Right ventricle myocardium inferior (tissue), 1 donor: ENCODE data around the gene CCSER1. TPM values are rescaled to one million over a fixed set of nuclear protein-coding genes. Genes with fewer than 3 reads are reported as not detected.
A peak's percentile ranks its signal among the peaks of the same experiment; 100 is the strongest.
"Not testable (repeated sequence)": the region's sequence is repeated elsewhere in the genome, so short reads cannot be mapped to it uniquely, and the experiment has no call there.

Source experiments
- ATAC-seq: fragments of 200-7000 bp; cut with Tn5 transposase; one replicate; pipeline ENCODE4 v1.9.1; 2020; ENCODE audit warnings: mild to moderate bottlenecking, moderate library complexity
- DNase-seq: peaks from one replicate; pipeline ENCODE4 v3.0.0; 2021; ENCODE audit errors: missing footprints
- intact Hi-C: fragments of 100-400 bp; cut with DNase I; formaldehyde crosslinking; loops from one replicate; pipeline ENCODE4 v1.11.0; 2022
- total RNA-seq: library from RNA; stranded (reverse); fragmentation: NEBNext Ultra II Directional; extraction: Animal tissue kit (Norgen Biotek cat#: 25700); gene quantifications from one replicate; pipeline ENCODE4 v1.2.1, GENCODE V29; 2021
- donor health status: DM: no; HTN: yes; CAD: no; lungs with severe emphysema.

The CCSER1 gene
- total RNA-seq, 1 donor from 2014 or later = 12.9 TPM

GRCh38 chr4:90824266-90825150 is 697.3 kb downstream of the CCSER1 start:
- ATAC-seq = no peak

GRCh38 chr4:90825849-90826248 is 698.7 kb downstream of the CCSER1 start:
- no peak for DNase-seq
- ATAC-seq = no peak
- intact Hi-C loops = no loop called here

More at GRCh38 chr4:90824266-90825150, 697.3 kb downstream of the CCSER1 start:
- intact Hi-C loops = no loop called here
- DNase-seq = no peak

- intact Hi-C loops = no loop called here
- DNase-seq (no peak), ATAC-seq (no peak)
Observed at GRCh38 chr4:90833706-90834105, 706.5 kb downstream of the CCSER1 start.

- intact Hi-C loops = no loop called here
- ATAC-seq = no peak
- DNase-seq = no peak
Observed at GRCh38 chr4:90837241-90837640, 710.0 kb downstream of the CCSER1 start.

- ATAC-seq, intact Hi-C loops, DNase-seq: not testable (repeated sequence)
Observed at GRCh38 chr4:90838859-90839258, 711.7 kb downstream of the CCSER1 start.

- no peak for ATAC-seq
- intact Hi-C loops = no loop called here
- no peak for DNase-seq
Observed at GRCh38 chr4:90840291-90840690, 713.1 kb downstream of the CCSER1 start.

GRCh38 chr4:90840828-90841227 is 713.6 kb downstream of the CCSER1 start:
- intact Hi-C loops = no loop called here
- ATAC-seq (no peak), DNase-seq (no peak)

GRCh38 chr4:90841676-90842075 is 714.5 kb downstream of the CCSER1 start:
- ATAC-seq = no peak
- intact Hi-C loops = no loop called here
- DNase-seq = no peak

GRCh38 chr4:90842960-90843359 is 715.8 kb downstream of the CCSER1 start:
- no peak for DNase-seq
- no peak for ATAC-seq
- intact Hi-C loops = no loop called here

- intact Hi-C loops = no loop called here
- DNase-seq = no peak
- ATAC-seq = no peak
Observed at GRCh38 chr4:90844241-90844640, 717.0 kb downstream of the CCSER1 start.

GRCh38 chr4:90845777-90846176 is 718.6 kb downstream of the CCSER1 start:
- DNase-seq (no peak), ATAC-seq (no peak)
- intact Hi-C loops = no loop called here

GRCh38 chr4:90852237-90852636 is 725.0 kb downstream of the CCSER1 start:
- intact Hi-C loops = no loop called here
- ATAC-seq (peak; percentile 26), DNase-seq (no peak)

GRCh38 chr4:90855111-90855510 is 727.9 kb downstream of the CCSER1 start:
- DNase-seq (no peak), ATAC-seq (no peak)
- intact Hi-C loops = no loop called here

- ATAC-seq (no peak), DNase-seq (no peak)
- intact Hi-C loops = no loop called here
Observed at GRCh38 chr4:90857081-90857820, 730.1 kb downstream of the CCSER1 start.

- ATAC-seq (no peak), DNase-seq (no peak)
- intact Hi-C loops = no loop called here
Observed at GRCh38 chr4:90875791-90876190, 748.6 kb downstream of the CCSER1 start.

- DNase-seq (no peak), ATAC-seq (no peak)
- intact Hi-C loops = no loop called here
Observed at GRCh38 chr4:90876296-90876695, 749.1 kb downstream of the CCSER1 start.

GRCh38 chr4:90883519-90883918 is 756.3 kb downstream of the CCSER1 start:
- intact Hi-C loops = no loop called here
- ATAC-seq (no peak), DNase-seq (no peak)

- DNase-seq (no peak), ATAC-seq (no peak)
- intact Hi-C loops = no loop called here
Observed at GRCh38 chr4:90888571-90888970, 761.4 kb downstream of the CCSER1 start.

- intact Hi-C loops = no loop called here
- ATAC-seq (no peak), DNase-seq (no peak)
Observed at GRCh38 chr4:90889171-90889570, 762.0 kb downstream of the CCSER1 start.

GRCh38 chr4:90903413-90903812 is 776.2 kb downstream of the CCSER1 start:
- intact Hi-C loops, ATAC-seq, DNase-seq: not testable (repeated sequence)
